A172 (cell line): Measurements from ENCODE around the gene DYSF. TPM values are rescaled to one million over a fixed set of nuclear protein-coding genes. Genes with fewer than 3 reads are reported as not detected.

Experiments used
- DNase-seq: peaks from one replicate; pipeline ENCODE4 v3.0.0-alpha.2; 2015; ENCODE audit warnings: low spot score
- total RNA-seq: library from RNA; depleted of rRNA; stranded (reverse); fragments of >200 nt; shearing (Covaris generic); gene quantifications from 2 replicates; pipeline ENCODE4 v1.2.3, GENCODE V29; 2014

DYSF gene
- total RNA-seq, 1 experiment from 2014 or later, result 13.6 TPM

- DNase-seq, result no peak
These were observed 149.2 kb downstream of the DYSF start for GRCh38 chr2:71602581-71602980.

- DNase-seq, result peak; percentile 51
These were observed 150.0 kb downstream of the DYSF start for GRCh38 chr2:71603311-71603811.

GRCh38 chr2:71603851-71604725, 150.7 kb downstream of the DYSF start:
- no peak for DNase-seq

- no peak for DNase-seq
These were observed 151.4 kb downstream of the DYSF start for GRCh38 chr2:71604726-71605120.

- DNase-seq, result no peak
These were observed 151.8 kb downstream of the DYSF start for GRCh38 chr2:71605173-71605641.

GRCh38 chr2:71605781-71606241, 152.4 kb downstream of the DYSF start:
- DNase-seq, result no peak

GRCh38 chr2:71606244-71606643, 152.9 kb downstream of the DYSF start:
- DNase-seq, result no peak

GRCh38 chr2:71607151-71607889, 154.0 kb downstream of the DYSF start:
- no peak for DNase-seq

GRCh38 chr2:71608034-71608433, 154.7 kb downstream of the DYSF start:
- no peak for DNase-seq

GRCh38 chr2:71608441-71608840, 155.1 kb downstream of the DYSF start:
- no peak for DNase-seq

GRCh38 chr2:71609029-71609428, 155.7 kb downstream of the DYSF start:
- DNase-seq, result no peak

GRCh38 chr2:71609441-71609840, 156.1 kb downstream of the DYSF start:
- peak; percentile 65 for DNase-seq

- DNase-seq, result peak; percentile 50
These were observed 156.6 kb downstream of the DYSF start for GRCh38 chr2:71609958-71610357.

- no peak for DNase-seq
These were observed 157.3 kb downstream of the DYSF start for GRCh38 chr2:71610671-71611070.

GRCh38 chr2:71611247-71611646, 157.9 kb downstream of the DYSF start:
- DNase-seq, result no peak

- no peak for DNase-seq
These were observed 158.6 kb downstream of the DYSF start for GRCh38 chr2:71611781-71612527.

- DNase-seq, result no peak
These were observed 159.4 kb downstream of the DYSF start for GRCh38 chr2:71612581-71613402.

GRCh38 chr2:71613403-71613952, 160.1 kb downstream of the DYSF start:
- DNase-seq, result no peak

GRCh38 chr2:71613953-71614925, 160.9 kb downstream of the DYSF start:
- DNase-seq, result no peak
